GM19240 (cell line): ENCODE results near the gene NFATC2.
"Not testable (repeated sequence)": the region's sequence is repeated elsewhere in the genome, so short reads cannot be mapped to it uniquely, and the experiment has no call there.

ENCODE experiments used
- DNase-seq: peaks from one replicate; pipeline ENCODE4 v3.0.0; 2011; ENCODE audit warnings: low spot score; ENCODE audit not compliant: insufficient read length

The NFATC2 gene

DNA sequence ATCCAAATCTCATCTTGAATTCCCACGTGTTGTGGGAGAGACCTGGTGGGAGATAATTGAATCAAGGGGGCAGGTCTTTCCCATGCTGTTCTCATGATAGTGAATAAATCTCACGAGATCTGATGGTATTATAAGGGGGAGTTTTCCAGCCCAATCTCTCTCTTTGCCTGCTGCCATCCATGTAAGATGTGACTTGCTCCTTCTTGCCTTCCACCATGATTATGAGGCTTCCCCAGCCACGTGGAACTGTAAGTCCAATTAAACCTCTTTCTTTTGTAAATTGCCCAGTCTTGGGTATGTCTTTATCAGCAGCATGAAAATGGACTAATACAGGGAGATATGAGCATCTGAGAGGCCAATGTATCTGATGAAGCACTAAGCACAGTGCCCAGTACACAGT lies 26.0 kb upstream of the NFATC2 start:
- DNase-seq: not testable (repeated sequence)

DNA sequence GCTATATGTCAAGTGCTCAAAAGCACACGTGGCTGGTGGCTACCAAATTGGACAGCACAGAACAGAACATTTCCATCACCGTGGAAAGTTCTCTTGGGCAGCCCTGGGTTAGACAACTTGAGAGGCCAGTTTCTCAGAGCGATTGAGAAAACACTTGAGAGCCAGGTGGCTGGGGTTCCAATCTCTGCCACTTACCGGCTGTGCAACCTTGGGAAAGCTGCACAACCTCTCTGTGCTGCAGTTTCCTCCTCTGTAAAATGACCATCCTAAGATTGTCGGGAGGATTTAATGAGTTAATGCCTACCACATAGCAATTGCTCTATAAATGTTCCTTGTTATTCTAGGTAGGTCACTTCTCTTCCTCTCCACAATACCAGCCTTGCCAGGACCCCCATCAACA lies 25.1 kb upstream of the NFATC2 start:
- DNase-seq: no peak

DNA sequence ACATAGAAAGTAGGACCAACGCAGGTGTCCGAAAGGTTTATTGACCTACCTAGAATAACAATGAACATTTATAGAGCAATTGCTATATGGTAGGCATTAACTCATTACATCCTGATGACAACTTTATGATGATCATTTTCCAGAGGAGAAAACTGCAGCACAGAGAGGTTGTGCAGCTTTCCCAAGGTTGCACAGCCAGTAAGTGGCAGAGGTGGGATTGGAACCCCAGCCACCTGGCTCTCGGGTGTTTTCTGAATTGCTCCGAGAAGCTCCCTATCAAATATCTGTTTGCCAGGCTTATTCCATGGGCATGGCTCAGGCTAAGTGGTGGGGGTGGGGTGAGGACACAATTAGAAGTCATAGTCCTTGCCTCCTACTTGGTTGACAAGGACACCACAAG lies 24.1 kb upstream of the NFATC2 start:
- no peak for DNase-seq

- no peak for DNase-seq
These were observed 23.0 kb upstream of the NFATC2 start for GRCh38 chr20:51565298-51566144.

GRCh38 chr20:51563486-51564332 lies 21.2 kb upstream of the NFATC2 start:
- no peak for DNase-seq

- no peak for DNase-seq
These were observed 20.6 kb upstream of the NFATC2 start for GRCh38 chr20:51563174-51563485.

- no peak for DNase-seq
These were observed 20.0 kb upstream of the NFATC2 start for GRCh38 chr20:51562332-51563173.

DNA sequence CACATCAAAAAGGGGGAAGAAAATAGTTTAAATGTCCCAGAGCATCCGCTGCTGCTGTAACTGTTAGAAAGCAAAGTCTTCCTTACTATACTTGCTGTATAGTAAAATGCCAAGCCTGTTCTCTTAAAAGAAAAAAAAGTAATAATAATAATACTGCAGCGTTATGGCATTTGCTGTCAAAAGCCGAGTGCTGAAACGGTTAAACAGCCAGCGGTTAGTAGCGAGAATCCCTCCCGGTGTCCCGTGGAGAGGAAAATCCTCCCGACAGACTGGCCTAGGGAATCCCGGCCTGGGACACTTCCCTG lies 19.5 kb upstream of the NFATC2 start:
- DNase-seq: no peak

GRCh38 chr20:51560550-51561307 lies 18.2 kb upstream of the NFATC2 start:
- no peak for DNase-seq

DNA sequence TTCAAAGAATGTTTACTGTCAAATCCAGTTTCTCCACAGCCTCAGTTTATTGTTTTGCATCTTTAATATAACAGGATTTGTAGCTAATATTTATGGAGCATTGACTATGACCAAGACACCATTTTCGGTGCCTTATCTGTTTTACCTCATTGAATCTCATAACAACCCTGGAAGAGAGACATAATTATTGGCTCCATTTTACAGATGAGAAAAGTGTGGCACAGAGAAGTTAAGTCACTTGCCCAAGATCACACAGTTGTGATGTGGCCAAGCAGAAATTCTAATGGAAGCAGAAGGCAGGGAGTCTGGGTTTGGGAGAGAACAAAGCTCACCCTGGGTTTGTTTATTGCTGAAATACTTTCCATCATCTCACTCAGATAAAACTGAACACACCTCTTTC lies 17.5 kb upstream of the NFATC2 start:
- no peak for DNase-seq

DNA sequence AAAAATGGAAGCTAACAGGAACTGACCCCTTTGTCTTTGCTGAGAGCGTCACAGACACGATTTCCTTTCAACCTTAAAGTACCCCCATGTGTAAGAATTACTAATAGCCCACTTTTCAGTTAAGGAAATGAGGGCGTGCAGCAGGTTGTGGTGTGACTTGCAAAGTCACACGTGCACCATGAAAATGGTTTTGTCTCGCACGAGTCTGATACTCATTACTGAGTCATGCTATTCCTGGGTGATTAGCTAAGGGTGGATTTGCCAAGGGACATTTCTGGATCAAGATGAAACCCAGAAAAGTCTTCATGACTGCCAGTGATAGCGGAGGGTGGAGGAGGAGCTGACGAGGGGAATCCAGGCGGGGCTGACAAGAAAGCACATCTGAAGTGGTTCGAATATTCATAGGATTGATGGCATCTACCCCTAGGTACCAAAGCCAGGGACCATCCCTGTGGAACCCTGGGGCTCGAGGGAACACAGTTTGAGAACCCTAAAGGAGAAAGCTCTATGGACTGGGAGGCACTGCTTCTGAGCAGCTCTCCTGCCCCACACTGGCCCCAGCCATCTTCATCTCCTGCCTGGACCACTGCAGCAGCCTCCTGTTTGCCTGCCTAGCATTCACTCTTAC lies 12.1 kb upstream of the NFATC2 start:
- no peak for DNase-seq

- no peak for DNase-seq
These were observed 11.5 kb upstream of the NFATC2 start for GRCh38 chr20:51553897-51554486.

- DNase-seq: no peak
These were observed 8.7 kb upstream of the NFATC2 start for GRCh38 chr20:51551186-51551585.

DNA sequence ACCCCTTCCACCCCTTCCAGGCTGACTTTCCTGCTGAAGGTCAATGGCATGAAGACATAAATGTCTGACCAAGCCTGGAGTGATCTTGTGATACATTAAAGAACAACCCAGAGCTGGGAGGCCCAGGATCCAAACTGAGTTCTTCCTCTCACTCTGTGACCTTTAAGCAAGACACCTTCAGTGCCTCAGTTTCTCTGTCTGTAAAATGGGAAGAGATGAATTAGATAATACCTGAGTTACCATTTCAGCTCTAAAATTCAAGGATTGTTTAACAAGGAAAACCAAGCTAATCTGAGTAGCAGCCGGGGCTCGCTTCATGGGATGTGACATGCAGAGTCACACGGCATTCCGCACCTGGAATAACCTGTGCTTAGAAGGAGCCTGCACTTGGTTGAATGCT lies 7.0 kb upstream of the NFATC2 start:
- no peak for DNase-seq

GRCh38 chr20:51547951-51548350 lies 5.4 kb upstream of the NFATC2 start:
- DNase-seq: no peak

- DNase-seq: no peak
These were observed 3.0 kb upstream of the NFATC2 start for GRCh38 chr20:51545515-51545914.

- no peak for DNase-seq
These were observed 886 bp upstream of the NFATC2 start for GRCh38 chr20:51543422-51543788.

DNA sequence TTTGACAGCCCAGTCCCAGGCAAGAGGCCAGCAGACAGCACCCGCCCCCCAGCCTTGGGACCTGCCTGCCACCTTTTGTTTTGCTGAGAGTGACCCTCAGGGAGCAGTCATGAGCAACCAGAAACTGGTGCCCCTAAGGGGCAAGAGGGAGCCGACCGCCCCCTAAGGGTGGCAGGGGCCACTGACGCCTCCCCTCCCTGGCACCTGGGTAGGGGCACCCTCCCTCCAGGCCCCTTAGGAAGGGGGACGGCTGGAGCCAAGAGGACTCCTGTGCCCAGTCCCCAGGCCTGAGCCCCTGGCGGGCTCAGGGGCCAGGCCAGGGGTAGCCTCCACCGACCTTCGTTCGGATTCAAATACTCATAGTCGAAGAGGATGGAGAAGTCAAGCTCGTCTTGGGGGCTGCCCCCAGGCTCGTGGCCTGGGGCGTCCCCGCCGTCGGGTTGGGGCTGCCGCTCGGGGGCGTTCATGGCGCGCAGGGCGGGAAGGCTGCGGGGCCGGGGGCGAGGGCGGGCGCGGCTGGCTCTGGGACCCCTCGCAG lies 417 bp downstream of the NFATC2 start:
- DNase-seq: no peak

GRCh38 chr20:51541189-51542032 lies 1.1 kb downstream of the NFATC2 start:
- no peak for DNase-seq
